Choroid plexus epithelial cell (primary cell): ENCODE results near the gene ITPKC.

Source experiments
- DNase-seq: peaks from one replicate; pipeline ENCODE4 v3.0.0-alpha.2; 2010; ENCODE audit warnings: low read depth
- H3K4me3 ChIP-seq: 2 replicates; pipeline ENCODE4 v1.5.1; 2011; ENCODE audit warnings: low read depth, mild to moderate bottlenecking, control low read depth, low read length, moderate library complexity
- CTCF ChIP-seq: conservative IDR thresholded peaks from 2 replicates; pipeline ENCODE4 v1.5.1; 2011; ENCODE audit warnings: low read depth, mild to moderate bottlenecking, control low read depth, inconsistent platforms, low read length, moderate library complexity

ITPKC gene

GRCh38 chr19:40776932-40777644 is 60.2 kb downstream of the ITPKC start:
- TF ChIP-seq CTCF: no peak
- DNase-seq: peak; percentile 96
- peak overlapping the region; percentile 60 for H3K4me3 ChIP-seq

- DNase-seq: no peak
- no peak for TF ChIP-seq CTCF
- H3K4me3 ChIP-seq: peak overlapping the region; percentile 60
Measured at GRCh38 chr19:40777645-40777936, 60.7 kb downstream of the ITPKC start.

GRCh38 chr19:40777937-40778705 is 61.2 kb downstream of the ITPKC start, which contains the start of gene RAB4B:
Gene RAB4B, plus strand, starts transcription at chr19:40778247. Its CDS starts 129 bp downstream, at chr19:40778376.
- DNase-seq: peak; percentile 100
- H3K4me3 ChIP-seq: peak within 1 kb of the TSS; percentile 91
- TF ChIP-seq CTCF: no peak

- DNase-seq: peak; percentile 60
- H3K4me3 ChIP-seq: peak overlapping the region; percentile 91
- TF ChIP-seq CTCF: no peak
Measured at GRCh38 chr19:40778706-40779284, 61.9 kb downstream of the ITPKC start.

- no peak for TF ChIP-seq CTCF
- H3K4me3 ChIP-seq: no peak overlapping the region
- DNase-seq: no peak
Measured at GRCh38 chr19:40780582-40780981, 63.7 kb downstream of the ITPKC start.

- TF ChIP-seq CTCF: no peak
- DNase-seq: no peak
- H3K4me3 ChIP-seq: no peak overlapping the region
Measured at GRCh38 chr19:40781140-40781539, 64.2 kb downstream of the ITPKC start.
